ENCODE data around the gene UMODL1. TPM values are rescaled to one million over a fixed set of nuclear protein-coding genes. Genes with fewer than 3 reads are reported as not detected.

Gene UMODL1
- total RNA-seq, 6 experiments from 2014 or later = 0.06 to 1.2 (median 0.75) TPM; not detected in 2

DNA sequence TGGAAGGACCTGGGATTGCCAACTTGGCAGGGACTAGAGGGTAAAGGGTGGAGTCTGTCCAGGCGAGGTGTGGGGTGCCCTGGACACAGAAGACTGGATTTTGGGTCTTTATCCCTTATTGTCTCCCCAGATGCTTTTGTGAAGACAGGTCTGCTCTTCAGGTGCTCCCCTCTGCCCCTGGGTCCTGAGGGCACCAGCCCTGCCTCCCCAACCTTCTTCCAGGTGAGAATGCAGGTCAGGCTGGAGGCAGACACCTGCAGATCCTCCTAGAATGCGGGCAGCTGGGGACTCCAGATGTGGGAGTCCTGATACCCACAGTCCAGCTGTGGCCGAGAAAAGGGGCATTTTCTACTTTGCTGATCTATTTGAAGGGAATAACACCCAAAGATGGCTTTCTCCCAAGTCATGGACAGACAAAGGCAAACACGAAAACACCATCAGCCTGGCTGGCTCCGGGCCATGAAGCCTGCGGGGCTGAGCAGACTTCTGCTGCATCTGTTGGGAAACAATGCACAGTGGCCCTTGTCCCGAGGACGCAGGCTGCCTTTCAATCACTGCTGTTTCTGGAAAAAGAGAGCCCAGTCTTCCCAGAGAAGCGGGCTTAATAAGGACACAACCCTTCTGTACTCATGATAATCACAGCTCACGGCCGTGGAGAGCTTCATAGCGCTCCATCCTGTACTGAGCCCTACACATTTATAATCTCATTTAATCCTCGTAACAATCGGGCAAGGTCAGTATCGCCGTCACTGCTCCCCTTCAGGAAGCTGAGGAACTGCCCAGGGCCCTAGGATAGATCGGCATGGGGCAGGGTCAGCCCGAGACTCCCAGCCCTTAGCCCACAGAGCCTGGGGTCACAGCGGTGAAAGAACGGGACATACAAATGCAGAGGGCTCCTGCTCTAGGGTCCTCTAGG is 85.8 kb downstream of the UMODL1 start:
- Histone ChIP-seq H3K9me3 (no peaks in the 10 kb centered on the region), H3K27me3 (no peaks in the 10 kb centered on the region), H3K4me3 (no peak overlapping the region), H3K27ac (no peak overlapping the region), H3K4me1 (no peaks in the 10 kb centered on the region), H3K36me3 (no peaks in the 10 kb centered on the region)
- intact Hi-C loops (cut with DNase I) = no loop called here
- peak in 1 of 3 donors; percentile 42 for DNase-seq
- TF ChIP-seq, protein P1, sequence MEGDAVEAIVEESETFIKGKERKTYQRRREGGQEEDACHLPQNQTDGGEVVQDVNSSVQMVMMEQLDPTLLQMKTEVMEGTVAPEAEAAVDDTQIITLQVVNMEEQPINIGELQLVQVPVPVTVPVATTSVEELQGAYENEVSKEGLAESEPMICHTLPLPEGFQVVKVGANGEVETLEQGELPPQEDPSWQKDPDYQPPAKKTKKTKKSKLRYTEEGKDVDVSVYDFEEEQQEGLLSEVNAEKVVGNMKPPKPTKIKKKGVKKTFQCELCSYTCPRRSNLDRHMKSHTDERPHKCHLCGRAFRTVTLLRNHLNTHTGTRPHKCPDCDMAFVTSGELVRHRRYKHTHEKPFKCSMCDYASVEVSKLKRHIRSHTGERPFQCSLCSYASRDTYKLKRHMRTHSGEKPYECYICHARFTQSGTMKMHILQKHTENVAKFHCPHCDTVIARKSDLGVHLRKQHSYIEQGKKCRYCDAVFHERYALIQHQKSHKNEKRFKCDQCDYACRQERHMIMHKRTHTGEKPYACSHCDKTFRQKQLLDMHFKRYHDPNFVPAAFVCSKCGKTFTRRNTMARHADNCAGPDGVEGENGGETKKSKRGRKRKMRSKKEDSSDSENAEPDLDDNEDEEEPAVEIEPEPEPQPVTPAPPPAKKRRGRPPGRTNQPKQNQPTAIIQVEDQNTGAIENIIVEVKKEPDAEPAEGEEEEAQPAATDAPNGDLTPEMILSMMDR (IDR thresholded peaks at IDR 0.05) = no peak
- TF ChIP-seq POLR2A (IDR thresholded peaks at IDR 0.05) = no peak
- peak in 3 of 4 donors; percentile 43 to 45 (median 45) for ATAC-seq
- 54% methylated on average over 20 of the region's 20 CpGs for WGBS (ENCODE audit: insufficient coverage, low coverage, low lambda C conversion rate, missing lambda C conversion rate)

DNA sequence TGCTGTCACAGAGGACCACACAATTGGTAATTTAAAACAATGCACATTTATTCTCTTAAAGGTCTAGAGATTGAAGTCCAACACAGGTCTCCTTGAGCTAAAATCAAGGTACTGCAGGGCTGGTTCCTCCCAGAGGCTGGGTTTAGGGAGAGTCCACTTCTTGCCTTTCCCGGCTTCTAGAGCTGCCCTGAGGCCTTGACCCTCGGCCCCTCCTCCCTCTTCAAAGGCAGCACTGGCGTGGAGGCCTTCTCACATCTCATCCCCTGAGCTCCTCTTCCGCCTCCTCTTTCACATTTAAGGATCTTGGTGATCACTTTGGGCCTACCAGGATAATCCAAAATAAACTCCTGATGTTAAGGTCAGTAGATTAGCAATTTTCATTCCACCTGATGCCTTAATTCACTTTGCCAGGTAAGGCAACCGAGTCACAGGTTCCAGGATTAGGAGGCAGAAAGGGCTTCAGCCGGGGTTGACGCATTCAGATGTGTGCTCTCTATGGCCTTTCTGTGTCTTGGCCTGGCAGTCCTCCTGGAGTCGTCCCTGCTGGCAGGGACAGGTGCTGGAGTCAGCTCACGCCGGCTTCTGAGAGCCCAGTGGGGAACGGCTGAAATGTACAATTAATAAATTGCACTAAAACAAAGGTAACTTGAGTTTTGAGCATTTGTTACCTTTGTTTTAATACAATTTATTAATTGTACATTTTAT is 86.6 kb downstream of the UMODL1 start:
- no peak overlapping the region for H3K4me3 ChIP-seq
- no peaks in the 10 kb centered on the region for H3K9me3 ChIP-seq
- TF ChIP-seq, protein P1 (IDR thresholded peaks at IDR 0.05) = no peak
- no peak for TF ChIP-seq POLR2A (IDR thresholded peaks at IDR 0.05)
- H3K36me3 ChIP-seq = no peaks in the 10 kb centered on the region
- H3K27me3 ChIP-seq = no peaks in the 10 kb centered on the region
- intact Hi-C loops (cut with DNase I) = no loop called here
- WGBS (ENCODE audit: insufficient coverage, low coverage, low lambda C conversion rate, missing lambda C conversion rate) = 67% methylated on average over 5 of the region's 11 CpGs
- DNase-seq (no peak), ATAC-seq (no peak)
- no peak overlapping the region for H3K27ac ChIP-seq
- H3K4me1 ChIP-seq = no peaks in the 10 kb centered on the region

DNA sequence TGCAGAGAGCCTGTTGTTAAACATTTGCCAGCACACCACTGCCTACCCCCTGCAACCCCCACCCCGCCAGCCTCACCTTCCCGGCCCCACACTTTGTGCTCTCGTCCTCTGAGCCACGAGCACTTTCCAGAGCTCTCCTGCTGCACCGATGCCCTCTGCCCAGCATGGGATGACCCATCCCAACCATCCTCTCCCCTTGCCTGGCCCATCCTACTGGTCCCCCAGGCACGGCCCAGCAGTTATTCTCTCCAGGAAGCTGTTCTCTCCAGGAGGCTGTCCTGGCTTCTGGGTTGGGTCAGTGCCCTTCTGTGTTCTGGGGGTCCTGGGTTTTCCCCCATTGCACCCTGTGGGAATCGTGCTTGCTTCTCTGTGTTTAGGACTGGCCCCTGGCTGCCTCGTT is 87.7 kb downstream of the UMODL1 start:
- WGBS (ENCODE audit: insufficient coverage, low coverage, low lambda C conversion rate, missing lambda C conversion rate) = 51% methylated on average over 6 of the region's 8 CpGs
- no peaks in the 10 kb centered on the region for H3K4me1 ChIP-seq
- no peak for ATAC-seq
- TF ChIP-seq, protein P1 (IDR thresholded peaks at IDR 0.05) = no peak
- no peak for TF ChIP-seq POLR2A (IDR thresholded peaks at IDR 0.05)
- no peak overlapping the region for H3K27ac ChIP-seq
- H3K36me3 ChIP-seq = no peaks in the 10 kb centered on the region
- DNase-seq = peak in 1 of 3 donors; percentile 30
- H3K27me3 ChIP-seq = no peaks in the 10 kb centered on the region
- intact Hi-C loops (cut with DNase I) = no loop called here
- no peak overlapping the region for H3K4me3 ChIP-seq
- no peaks in the 10 kb centered on the region for H3K9me3 ChIP-seq

DNA sequence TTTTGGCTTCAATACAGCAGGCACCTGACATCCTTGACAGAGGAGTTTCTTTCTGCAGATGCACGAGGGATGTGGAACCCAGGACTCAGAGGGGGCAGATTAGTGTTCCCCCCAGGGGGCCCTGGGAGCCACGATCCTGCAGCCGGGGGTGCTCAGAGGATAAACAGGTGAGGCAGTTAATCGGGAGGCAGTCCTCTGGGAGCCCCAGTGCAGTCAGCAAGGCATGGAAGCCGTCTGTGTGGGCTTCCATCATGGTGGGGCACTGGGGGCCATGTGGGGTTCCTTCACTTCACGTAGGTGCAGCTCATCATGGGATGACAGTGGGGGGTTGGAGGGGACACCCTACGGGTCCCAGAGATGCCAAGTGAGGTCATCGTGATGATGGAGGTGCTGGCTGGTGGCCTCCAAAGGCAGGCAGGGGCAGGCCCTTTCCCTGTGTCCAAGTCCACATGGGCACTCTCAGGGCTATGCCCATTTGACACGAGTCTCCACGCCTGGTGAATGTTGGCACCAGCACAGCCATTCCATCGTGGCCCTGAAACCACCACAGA is 88.5 kb downstream of the UMODL1 start:
- WGBS (ENCODE audit: insufficient coverage, low coverage, low lambda C conversion rate, missing lambda C conversion rate) = 45% methylated on average over 4 of the region's 11 CpGs
- no peaks in the 10 kb centered on the region for H3K9me3 ChIP-seq
- intact Hi-C loops (cut with DNase I) = no loop called here
- DNase-seq (peak in 1 of 3 donors; percentile 32), ATAC-seq (no peak)
- no peak overlapping the region for H3K27ac ChIP-seq
- no peaks in the 10 kb centered on the region for H3K4me1 ChIP-seq
- H3K27me3 ChIP-seq = no peaks in the 10 kb centered on the region
- no peak for TF ChIP-seq POLR2A (IDR thresholded peaks at IDR 0.05)
- TF ChIP-seq, protein P1 (IDR thresholded peaks at IDR 0.05) = no peak
- no peaks in the 10 kb centered on the region for H3K36me3 ChIP-seq
- no peak overlapping the region for H3K4me3 ChIP-seq
